ENCODE results near the gene ZC3H12D.
"Not testable (repeated sequence)": the region's sequence is repeated elsewhere in the genome, so short reads cannot be mapped to it uniquely, and the experiment has no call there.

The ZC3H12D gene

GRCh38 chr6:149483334-149483725 is 1.5 kb downstream of the ZC3H12D start:
- no peak for DNase-seq

- DNase-seq: no peak
Measured at GRCh38 chr6:149482545-149483333, 2.1 kb downstream of the ZC3H12D start.

GRCh38 chr6:149480502-149481280 is 4.1 kb downstream of the ZC3H12D start:
- no peak for DNase-seq

- no peak for DNase-seq
Measured at GRCh38 chr6:149478631-149479314, 6.0 kb downstream of the ZC3H12D start.

GRCh38 chr6:149477544-149477943 is 7.3 kb downstream of the ZC3H12D start:
- DNase-seq: no peak

- no peak for DNase-seq
Measured at GRCh38 chr6:149476789-149477455, 7.9 kb downstream of the ZC3H12D start.

- DNase-seq: no peak
Measured at GRCh38 chr6:149474108-149474935, 10.5 kb downstream of the ZC3H12D start.

GRCh38 chr6:149473080-149474052 is 11.4 kb downstream of the ZC3H12D start:
- DNase-seq: no peak

- DNase-seq: no peak
Measured at GRCh38 chr6:149472241-149472640, 12.6 kb downstream of the ZC3H12D start.

GRCh38 chr6:149471801-149472200 is 13.0 kb downstream of the ZC3H12D start:
- DNase-seq: no peak

GRCh38 chr6:149470948-149471347 is 13.9 kb downstream of the ZC3H12D start:
- no peak for DNase-seq

GRCh38 chr6:149468179-149468578 is 16.6 kb downstream of the ZC3H12D start:
- DNase-seq: no peak

- DNase-seq: no peak
Measured at GRCh38 chr6:149467265-149467664, 17.5 kb downstream of the ZC3H12D start.

GRCh38 chr6:149464411-149464810 is 20.4 kb downstream of the ZC3H12D start:
- no peak for DNase-seq

- DNase-seq: no peak
Measured at GRCh38 chr6:149463781-149464180, 21.0 kb downstream of the ZC3H12D start.

GRCh38 chr6:149462712-149463111 is 22.1 kb downstream of the ZC3H12D start:
- not testable (repeated sequence) for DNase-seq

- no peak for DNase-seq
Measured at GRCh38 chr6:149461670-149462069, 23.1 kb downstream of the ZC3H12D start.

GRCh38 chr6:149460249-149460648 is 24.6 kb downstream of the ZC3H12D start:
- DNase-seq: not testable (repeated sequence)

- no peak for DNase-seq
Measured at GRCh38 chr6:149459761-149460160, 25.1 kb downstream of the ZC3H12D start.

- DNase-seq: no peak
Measured at GRCh38 chr6:149458806-149459205, 26.0 kb downstream of the ZC3H12D start.

GRCh38 chr6:149458196-149458595 is 26.6 kb downstream of the ZC3H12D start:
- DNase-seq: no peak

Data from activated CD4-positive, CD25-positive, alpha-beta regulatory T cell treated with anti-CD3 and anti-CD28 coated beads, Interleukin-2, amount 50 U/mL, for 72 hours (primary cell).